WTC11 (cell line): ENCODE measurements around the gene DDI1. TPM values are rescaled to one million over a fixed set of nuclear protein-coding genes. Genes with fewer than 3 reads are reported as not detected.

Experiments
- ATAC-seq: fragments of 200-7000 bp; cut with Tn5 transposase; 2 replicates; pipeline ENCODE4 v1.10.0; 2021; ENCODE audit warnings: mild to moderate bottlenecking, moderate library complexity
- CTCF ChIA-PET: fragments of 300-600 bp; sonication (Branson Sonifier 250); formaldehyde crosslinking; loops from one replicate; lab custom pipeline; 2021; ENCODE audit warnings: antibody characterized with exemption; lab: Charles Lee
- POLR2A ChIA-PET: fragments of 350-600 bp; sonication (Branson Sonifier 250); formaldehyde crosslinking; loops from one replicate; lab custom pipeline; 2021; ENCODE audit warnings: antibody characterized with exemption; lab: Charles Lee
- DNase-seq: peaks from one replicate; pipeline ENCODE4 v3.0.0; 2021; ENCODE audit warnings: low spot score
- H3K27ac Mint-ChIP-seq: 2 replicates; pipeline ENCODE4 v1.8.0; 2021; ENCODE audit warnings: mixed read lengths
- H3K27me3 Mint-ChIP-seq: 2 replicates; pipeline ENCODE4 v1.8.0; 2021; ENCODE audit warnings: low read depth, mild to moderate bottlenecking, moderate library complexity, mixed read lengths
- H3K36me3 Mint-ChIP-seq: 2 replicates; pipeline ENCODE4 v1.8.0; 2021; ENCODE audit warnings: mixed read lengths
- H3K4me1 Mint-ChIP-seq: 2 replicates; pipeline ENCODE4 v1.8.0; 2022; ENCODE audit warnings: mixed read lengths
- H3K4me3 Mint-ChIP-seq: 2 replicates; pipeline ENCODE4 v1.8.0; 2021; ENCODE audit warnings: mild to moderate bottlenecking, moderate library complexity, mixed read lengths
- H3K9me3 Mint-ChIP-seq: 2 replicates; pipeline ENCODE4 v1.8.0; 2021; ENCODE audit warnings: mixed read lengths
- CREM ChIP-seq: sonication (generic); formaldehyde crosslinking; IDR thresholded peaks from 2 replicates; pipeline ENCODE4 v1.8.1; 2022; ENCODE audit warnings: mild to moderate bottlenecking, missing genetic modification reagents, moderate library complexity
- FOXK1 ChIP-seq: sonication (generic); formaldehyde crosslinking; IDR thresholded peaks from 2 replicates; pipeline ENCODE4 v1.8.0; 2022; ENCODE audit warnings: mild to moderate bottlenecking, moderate library complexity, missing genetic modification reagents
- FOXP1 ChIP-seq: sonication (generic); formaldehyde crosslinking; IDR thresholded peaks from 2 replicates; pipeline ENCODE4 v1.8.0; 2022; ENCODE audit warnings: missing genetic modification reagents, mild to moderate bottlenecking, moderate library complexity, borderline replicate concordance
- IRF2 ChIP-seq: sonication (generic); formaldehyde crosslinking; IDR thresholded peaks from 2 replicates; pipeline ENCODE4 v1.8.0; 2022; ENCODE audit warnings: low read depth, missing genetic modification reagents, borderline replicate concordance
- NFE2L1 ChIP-seq: sonication (generic); formaldehyde crosslinking; IDR thresholded peaks from 2 replicates; pipeline ENCODE4 v1.8.1; 2023; ENCODE audit warnings: missing genetic modification reagents
- NR2C2 ChIP-seq: sonication (generic); formaldehyde crosslinking; IDR thresholded peaks from 2 replicates; pipeline ENCODE4 v1.8.0; 2022; ENCODE audit warnings: mild to moderate bottlenecking, missing genetic modification reagents
- NR3C1 ChIP-seq: sonication (generic); formaldehyde crosslinking; conservative IDR thresholded peaks from 2 replicates; pipeline ENCODE4 v1.8.1; 2023; ENCODE audit warnings: low read depth, mild to moderate bottlenecking, missing genetic modification reagents
- RELA ChIP-seq: sonication (generic); formaldehyde crosslinking; IDR thresholded peaks from 2 replicates; pipeline ENCODE4 v1.8.1; 2022; ENCODE audit warnings: missing genetic modification reagents, mild to moderate bottlenecking, borderline replicate concordance
- TCF7 ChIP-seq: sonication (generic); formaldehyde crosslinking; IDR thresholded peaks from 2 replicates; pipeline ENCODE4 v1.8.0; 2022; ENCODE audit warnings: mild to moderate bottlenecking, low read depth, missing genetic modification reagents, moderate library complexity
- TEAD1 ChIP-seq: sonication (generic); formaldehyde crosslinking; IDR thresholded peaks from 2 replicates; pipeline ENCODE4 v1.8.0; 2022; ENCODE audit warnings: mild to moderate bottlenecking, missing genetic modification reagents
- ZNF423 ChIP-seq: fragments of 250-450 bp; sonication (Bioruptor Pico); IDR thresholded peaks from 2 replicates; pipeline ENCODE4 v2.1.2; 2022; ENCODE audit warnings: mild to moderate bottlenecking, moderate library complexity
- total RNA-seq: library from RNA; stranded (reverse); gene quantifications from 3 replicates; pipeline ENCODE4 v1.2.3, GENCODE V29; 2021
- TF ChIP-seq, protein P1 (sequence below): sonication (generic); formaldehyde crosslinking; conservative IDR thresholded peaks from 2 replicates; pipeline ENCODE4 v1.8.1; 2022; ENCODE audit warnings: mild to moderate bottlenecking, missing genetic modification reagents
- TF ChIP-seq, protein P2 (sequence below): sonication (generic); formaldehyde crosslinking; conservative IDR thresholded peaks from 2 replicates; pipeline ENCODE4 v1.8.1; 2023; ENCODE audit warnings: mild to moderate bottlenecking, low read depth, missing genetic modification reagents, moderate library complexity
- TF ChIP-seq, protein P3 (sequence below): fragments of 250-450 bp; sonication (Bioruptor Pico); IDR thresholded peaks from 2 replicates; pipeline ENCODE4 v1.8.0; 2021; ENCODE audit warnings: mild to moderate bottlenecking
- TF ChIP-seq, protein P4 (sequence below): sonication (generic); formaldehyde crosslinking; IDR thresholded peaks from 2 replicates; pipeline ENCODE4 v1.8.1; 2023; ENCODE audit warnings: mild to moderate bottlenecking, missing genetic modification reagents, moderate library complexity
- TF ChIP-seq, protein P5 (sequence below): sonication (generic); formaldehyde crosslinking; IDR thresholded peaks from 2 replicates; pipeline ENCODE4 v1.8.0; 2023; ENCODE audit warnings: mild to moderate bottlenecking, missing genetic modification reagents
- TF ChIP-seq, protein P6 (sequence below): sonication (generic); formaldehyde crosslinking; IDR thresholded peaks from 2 replicates; pipeline ENCODE4 v1.8.1; 2023; ENCODE audit warnings: mild to moderate bottlenecking, missing genetic modification reagents, borderline replicate concordance
- TF ChIP-seq, protein P7 (sequence below): sonication (generic); formaldehyde crosslinking; IDR thresholded peaks from 2 replicates; pipeline ENCODE4 v1.8.0; 2022; ENCODE audit warnings: mild to moderate bottlenecking, missing genetic modification reagents
- TF ChIP-seq, protein P8 (sequence below): fragments of 250-450 bp; sonication (Bioruptor Pico); IDR thresholded peaks from 2 replicates; pipeline ENCODE4 v1.9.0; 2021; ENCODE audit warnings: mild to moderate bottlenecking, borderline replicate concordance

Gene DDI1
- total RNA-seq, 1 experiment from 2014 or later: not detected

DNA sequence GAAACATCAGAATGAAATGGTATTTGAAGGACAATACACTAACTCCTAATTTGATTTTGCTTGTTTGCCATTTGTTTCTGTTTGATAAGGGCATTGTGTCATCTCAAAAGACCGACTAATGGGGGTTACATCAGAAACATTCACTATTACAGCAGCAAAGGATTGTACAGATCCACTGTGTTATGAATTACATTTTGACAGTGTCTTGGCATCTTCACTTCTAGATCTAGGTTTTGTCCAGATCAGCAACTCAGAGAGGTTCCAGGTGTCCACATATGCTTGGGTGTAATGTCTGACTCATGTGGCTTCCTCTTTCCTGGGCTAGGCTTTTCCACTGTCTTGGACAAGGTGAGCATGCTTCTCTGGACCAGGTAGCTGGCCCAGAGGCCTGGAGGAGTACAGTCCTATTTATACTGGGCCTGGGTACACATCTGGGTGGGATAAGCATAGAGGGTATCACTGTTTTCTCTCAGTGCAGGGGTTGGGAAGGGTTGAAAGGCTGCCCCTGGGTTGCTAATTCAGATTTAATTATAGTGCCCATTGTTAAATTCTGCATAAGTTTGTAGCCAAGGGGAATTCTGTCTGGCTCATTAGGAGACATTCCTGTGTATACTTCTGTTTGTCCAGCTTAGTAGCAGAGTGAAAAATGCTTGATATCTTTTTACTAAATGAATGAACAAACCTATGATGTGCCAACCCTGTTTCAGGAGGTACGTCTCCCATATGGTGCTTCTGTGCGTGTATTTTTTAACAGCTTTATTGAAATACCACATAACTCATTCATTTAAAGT, 23.8 kb downstream of the DDI1 start:
- peak overlapping the region; percentile 54; the same call in 1 of the 2 replicates for H3K27ac Mint-ChIP-seq
- ATAC-seq: peak; percentile 59
- ChIA-PET CTCF (no interaction called here), POLR2A (no interaction called here)
- H3K4me1 Mint-ChIP-seq: peaks cover 16% of the 10 kb centered on the region
- DNase-seq: no peak
- no peaks in the 10 kb centered on the region for H3K27me3 Mint-ChIP-seq
- H3K36me3 Mint-ChIP-seq: no peaks in the 10 kb centered on the region
- no peak overlapping the region for H3K4me3 Mint-ChIP-seq
- H3K9me3 Mint-ChIP-seq: no peaks in the 10 kb centered on the region
- TF ChIP-seq, protein P1, sequence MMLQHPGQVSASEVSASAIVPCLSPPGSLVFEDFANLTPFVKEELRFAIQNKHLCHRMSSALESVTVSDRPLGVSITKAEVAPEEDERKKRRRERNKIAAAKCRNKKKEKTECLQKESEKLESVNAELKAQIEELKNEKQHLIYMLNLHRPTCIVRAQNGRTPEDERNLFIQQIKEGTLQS (CRISPR knock-in tag): no peak
- TF ChIP-seq IRF2 (CRISPR knock-in tag) (no peak), NR2C2 (CRISPR knock-in tag) (no peak), RELA (CRISPR knock-in tag) (no peak), TEAD1 (CRISPR knock-in tag) (no peak), CREM (no peak), ZNF423 (CRISPR knock-in tag) (no peak), NR3C1 (CRISPR knock-in tag) (no peak), FOXP1 (no peak), NFE2L1 (CRISPR knock-in tag) (no peak), TCF7 (CRISPR knock-in tag) (no peak), FOXK1 (CRISPR knock-in tag) (no peak)
- TF ChIP-seq, protein P2, sequence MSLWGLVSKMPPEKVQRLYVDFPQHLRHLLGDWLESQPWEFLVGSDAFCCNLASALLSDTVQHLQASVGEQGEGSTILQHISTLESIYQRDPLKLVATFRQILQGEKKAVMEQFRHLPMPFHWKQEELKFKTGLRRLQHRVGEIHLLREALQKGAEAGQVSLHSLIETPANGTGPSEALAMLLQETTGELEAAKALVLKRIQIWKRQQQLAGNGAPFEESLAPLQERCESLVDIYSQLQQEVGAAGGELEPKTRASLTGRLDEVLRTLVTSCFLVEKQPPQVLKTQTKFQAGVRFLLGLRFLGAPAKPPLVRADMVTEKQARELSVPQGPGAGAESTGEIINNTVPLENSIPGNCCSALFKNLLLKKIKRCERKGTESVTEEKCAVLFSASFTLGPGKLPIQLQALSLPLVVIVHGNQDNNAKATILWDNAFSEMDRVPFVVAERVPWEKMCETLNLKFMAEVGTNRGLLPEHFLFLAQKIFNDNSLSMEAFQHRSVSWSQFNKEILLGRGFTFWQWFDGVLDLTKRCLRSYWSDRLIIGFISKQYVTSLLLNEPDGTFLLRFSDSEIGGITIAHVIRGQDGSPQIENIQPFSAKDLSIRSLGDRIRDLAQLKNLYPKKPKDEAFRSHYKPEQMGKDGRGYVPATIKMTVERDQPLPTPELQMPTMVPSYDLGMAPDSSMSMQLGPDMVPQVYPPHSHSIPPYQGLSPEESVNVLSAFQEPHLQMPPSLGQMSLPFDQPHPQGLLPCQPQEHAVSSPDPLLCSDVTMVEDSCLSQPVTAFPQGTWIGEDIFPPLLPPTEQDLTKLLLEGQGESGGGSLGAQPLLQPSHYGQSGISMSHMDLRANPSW (CRISPR knock-in tag): no peak
- TF ChIP-seq, protein P3, sequence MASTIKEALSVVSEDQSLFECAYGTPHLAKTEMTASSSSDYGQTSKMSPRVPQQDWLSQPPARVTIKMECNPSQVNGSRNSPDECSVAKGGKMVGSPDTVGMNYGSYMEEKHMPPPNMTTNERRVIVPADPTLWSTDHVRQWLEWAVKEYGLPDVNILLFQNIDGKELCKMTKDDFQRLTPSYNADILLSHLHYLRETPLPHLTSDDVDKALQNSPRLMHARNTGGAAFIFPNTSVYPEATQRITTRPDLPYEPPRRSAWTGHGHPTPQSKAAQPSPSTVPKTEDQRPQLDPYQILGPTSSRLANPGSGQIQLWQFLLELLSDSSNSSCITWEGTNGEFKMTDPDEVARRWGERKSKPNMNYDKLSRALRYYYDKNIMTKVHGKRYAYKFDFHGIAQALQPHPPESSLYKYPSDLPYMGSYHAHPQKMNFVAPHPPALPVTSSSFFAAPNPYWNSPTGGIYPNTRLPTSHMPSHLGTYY: no peak
- TF ChIP-seq, protein P4, sequence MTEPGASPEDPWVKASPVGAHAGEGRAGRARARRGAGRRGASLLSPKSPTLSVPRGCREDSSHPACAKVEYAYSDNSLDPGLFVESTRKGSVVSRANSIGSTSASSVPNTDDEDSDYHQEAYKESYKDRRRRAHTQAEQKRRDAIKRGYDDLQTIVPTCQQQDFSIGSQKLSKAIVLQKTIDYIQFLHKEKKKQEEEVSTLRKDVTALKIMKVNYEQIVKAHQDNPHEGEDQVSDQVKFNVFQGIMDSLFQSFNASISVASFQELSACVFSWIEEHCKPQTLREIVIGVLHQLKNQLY (CRISPR knock-in tag): no peak
- TF ChIP-seq, protein P5, sequence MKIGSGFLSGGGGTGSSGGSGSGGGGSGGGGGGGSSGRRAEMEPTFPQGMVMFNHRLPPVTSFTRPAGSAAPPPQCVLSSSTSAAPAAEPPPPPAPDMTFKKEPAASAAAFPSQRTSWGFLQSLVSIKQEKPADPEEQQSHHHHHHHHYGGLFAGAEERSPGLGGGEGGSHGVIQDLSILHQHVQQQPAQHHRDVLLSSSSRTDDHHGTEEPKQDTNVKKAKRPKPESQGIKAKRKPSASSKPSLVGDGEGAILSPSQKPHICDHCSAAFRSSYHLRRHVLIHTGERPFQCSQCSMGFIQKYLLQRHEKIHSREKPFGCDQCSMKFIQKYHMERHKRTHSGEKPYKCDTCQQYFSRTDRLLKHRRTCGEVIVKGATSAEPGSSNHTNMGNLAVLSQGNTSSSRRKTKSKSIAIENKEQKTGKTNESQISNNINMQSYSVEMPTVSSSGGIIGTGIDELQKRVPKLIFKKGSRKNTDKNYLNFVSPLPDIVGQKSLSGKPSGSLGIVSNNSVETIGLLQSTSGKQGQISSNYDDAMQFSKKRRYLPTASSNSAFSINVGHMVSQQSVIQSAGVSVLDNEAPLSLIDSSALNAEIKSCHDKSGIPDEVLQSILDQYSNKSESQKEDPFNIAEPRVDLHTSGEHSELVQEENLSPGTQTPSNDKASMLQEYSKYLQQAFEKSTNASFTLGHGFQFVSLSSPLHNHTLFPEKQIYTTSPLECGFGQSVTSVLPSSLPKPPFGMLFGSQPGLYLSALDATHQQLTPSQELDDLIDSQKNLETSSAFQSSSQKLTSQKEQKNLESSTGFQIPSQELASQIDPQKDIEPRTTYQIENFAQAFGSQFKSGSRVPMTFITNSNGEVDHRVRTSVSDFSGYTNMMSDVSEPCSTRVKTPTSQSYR (CRISPR knock-in tag): no peak
- TF ChIP-seq, protein P6, sequence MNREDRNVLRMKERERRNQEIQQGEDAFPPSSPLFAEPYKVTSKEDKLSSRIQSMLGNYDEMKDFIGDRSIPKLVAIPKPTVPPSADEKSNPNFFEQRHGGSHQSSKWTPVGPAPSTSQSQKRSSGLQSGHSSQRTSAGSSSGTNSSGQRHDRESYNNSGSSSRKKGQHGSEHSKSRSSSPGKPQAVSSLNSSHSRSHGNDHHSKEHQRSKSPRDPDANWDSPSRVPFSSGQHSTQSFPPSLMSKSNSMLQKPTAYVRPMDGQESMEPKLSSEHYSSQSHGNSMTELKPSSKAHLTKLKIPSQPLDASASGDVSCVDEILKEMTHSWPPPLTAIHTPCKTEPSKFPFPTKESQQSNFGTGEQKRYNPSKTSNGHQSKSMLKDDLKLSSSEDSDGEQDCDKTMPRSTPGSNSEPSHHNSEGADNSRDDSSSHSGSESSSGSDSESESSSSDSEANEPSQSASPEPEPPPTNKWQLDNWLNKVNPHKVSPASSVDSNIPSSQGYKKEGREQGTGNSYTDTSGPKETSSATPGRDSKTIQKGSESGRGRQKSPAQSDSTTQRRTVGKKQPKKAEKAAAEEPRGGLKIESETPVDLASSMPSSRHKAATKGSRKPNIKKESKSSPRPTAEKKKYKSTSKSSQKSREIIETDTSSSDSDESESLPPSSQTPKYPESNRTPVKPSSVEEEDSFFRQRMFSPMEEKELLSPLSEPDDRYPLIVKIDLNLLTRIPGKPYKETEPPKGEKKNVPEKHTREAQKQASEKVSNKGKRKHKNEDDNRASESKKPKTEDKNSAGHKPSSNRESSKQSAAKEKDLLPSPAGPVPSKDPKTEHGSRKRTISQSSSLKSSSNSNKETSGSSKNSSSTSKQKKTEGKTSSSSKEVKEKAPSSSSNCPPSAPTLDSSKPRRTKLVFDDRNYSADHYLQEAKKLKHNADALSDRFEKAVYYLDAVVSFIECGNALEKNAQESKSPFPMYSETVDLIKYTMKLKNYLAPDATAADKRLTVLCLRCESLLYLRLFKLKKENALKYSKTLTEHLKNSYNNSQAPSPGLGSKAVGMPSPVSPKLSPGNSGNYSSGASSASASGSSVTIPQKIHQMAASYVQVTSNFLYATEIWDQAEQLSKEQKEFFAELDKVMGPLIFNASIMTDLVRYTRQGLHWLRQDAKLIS (CRISPR knock-in tag): no peak
- TF ChIP-seq, protein P7, sequence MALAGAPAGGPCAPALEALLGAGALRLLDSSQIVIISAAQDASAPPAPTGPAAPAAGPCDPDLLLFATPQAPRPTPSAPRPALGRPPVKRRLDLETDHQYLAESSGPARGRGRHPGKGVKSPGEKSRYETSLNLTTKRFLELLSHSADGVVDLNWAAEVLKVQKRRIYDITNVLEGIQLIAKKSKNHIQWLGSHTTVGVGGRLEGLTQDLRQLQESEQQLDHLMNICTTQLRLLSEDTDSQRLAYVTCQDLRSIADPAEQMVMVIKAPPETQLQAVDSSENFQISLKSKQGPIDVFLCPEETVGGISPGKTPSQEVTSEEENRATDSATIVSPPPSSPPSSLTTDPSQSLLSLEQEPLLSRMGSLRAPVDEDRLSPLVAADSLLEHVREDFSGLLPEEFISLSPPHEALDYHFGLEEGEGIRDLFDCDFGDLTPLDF (CRISPR knock-in tag): no peak
- TF ChIP-seq, protein P8, sequence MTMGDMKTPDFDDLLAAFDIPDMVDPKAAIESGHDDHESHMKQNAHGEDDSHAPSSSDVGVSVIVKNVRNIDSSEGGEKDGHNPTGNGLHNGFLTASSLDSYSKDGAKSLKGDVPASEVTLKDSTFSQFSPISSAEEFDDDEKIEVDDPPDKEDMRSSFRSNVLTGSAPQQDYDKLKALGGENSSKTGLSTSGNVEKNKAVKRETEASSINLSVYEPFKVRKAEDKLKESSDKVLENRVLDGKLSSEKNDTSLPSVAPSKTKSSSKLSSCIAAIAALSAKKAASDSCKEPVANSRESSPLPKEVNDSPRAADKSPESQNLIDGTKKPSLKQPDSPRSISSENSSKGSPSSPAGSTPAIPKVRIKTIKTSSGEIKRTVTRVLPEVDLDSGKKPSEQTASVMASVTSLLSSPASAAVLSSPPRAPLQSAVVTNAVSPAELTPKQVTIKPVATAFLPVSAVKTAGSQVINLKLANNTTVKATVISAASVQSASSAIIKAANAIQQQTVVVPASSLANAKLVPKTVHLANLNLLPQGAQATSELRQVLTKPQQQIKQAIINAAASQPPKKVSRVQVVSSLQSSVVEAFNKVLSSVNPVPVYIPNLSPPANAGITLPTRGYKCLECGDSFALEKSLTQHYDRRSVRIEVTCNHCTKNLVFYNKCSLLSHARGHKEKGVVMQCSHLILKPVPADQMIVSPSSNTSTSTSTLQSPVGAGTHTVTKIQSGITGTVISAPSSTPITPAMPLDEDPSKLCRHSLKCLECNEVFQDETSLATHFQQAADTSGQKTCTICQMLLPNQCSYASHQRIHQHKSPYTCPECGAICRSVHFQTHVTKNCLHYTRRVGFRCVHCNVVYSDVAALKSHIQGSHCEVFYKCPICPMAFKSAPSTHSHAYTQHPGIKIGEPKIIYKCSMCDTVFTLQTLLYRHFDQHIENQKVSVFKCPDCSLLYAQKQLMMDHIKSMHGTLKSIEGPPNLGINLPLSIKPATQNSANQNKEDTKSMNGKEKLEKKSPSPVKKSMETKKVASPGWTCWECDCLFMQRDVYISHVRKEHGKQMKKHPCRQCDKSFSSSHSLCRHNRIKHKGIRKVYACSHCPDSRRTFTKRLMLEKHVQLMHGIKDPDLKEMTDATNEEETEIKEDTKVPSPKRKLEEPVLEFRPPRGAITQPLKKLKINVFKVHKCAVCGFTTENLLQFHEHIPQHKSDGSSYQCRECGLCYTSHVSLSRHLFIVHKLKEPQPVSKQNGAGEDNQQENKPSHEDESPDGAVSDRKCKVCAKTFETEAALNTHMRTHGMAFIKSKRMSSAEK (CRISPR knock-in tag): no peak
